Activated CD8-positive, alpha-beta memory T cell treated with anti-CD3 and anti-CD28 coated beads for 48 hours (primary cell): ENCODE results near the gene EIF2D.

Experiments used
- DNase-seq, 3 experiments: peaks; one replicate each; pipeline ENCODE4 v3.0.0-alpha.2; 2020; ENCODE audit warnings: low read depth in 2 of 3, low spot score in 2 of 3

The EIF2D gene

DNA sequence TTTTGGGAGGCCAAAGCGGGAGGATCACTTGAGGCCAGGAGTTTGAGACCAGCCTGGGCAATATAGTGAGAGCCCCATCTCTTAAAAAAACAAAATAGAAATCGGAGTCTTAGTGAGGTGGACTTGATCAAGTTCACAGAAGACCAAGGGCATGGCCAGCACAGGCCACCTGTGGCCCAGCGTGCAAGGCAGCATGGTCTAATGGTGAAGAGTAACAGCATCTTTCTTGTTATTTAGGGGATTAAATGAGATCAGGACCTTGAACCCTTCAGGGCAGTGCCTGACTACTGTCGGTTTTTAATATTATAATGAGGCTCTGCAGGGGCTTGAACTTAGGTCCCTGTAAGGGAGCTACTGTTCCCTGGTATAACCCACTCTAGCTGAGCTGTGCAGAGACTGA is 38.5 kb downstream of the EIF2D start:
- DNase-seq, result no peak

DNA sequence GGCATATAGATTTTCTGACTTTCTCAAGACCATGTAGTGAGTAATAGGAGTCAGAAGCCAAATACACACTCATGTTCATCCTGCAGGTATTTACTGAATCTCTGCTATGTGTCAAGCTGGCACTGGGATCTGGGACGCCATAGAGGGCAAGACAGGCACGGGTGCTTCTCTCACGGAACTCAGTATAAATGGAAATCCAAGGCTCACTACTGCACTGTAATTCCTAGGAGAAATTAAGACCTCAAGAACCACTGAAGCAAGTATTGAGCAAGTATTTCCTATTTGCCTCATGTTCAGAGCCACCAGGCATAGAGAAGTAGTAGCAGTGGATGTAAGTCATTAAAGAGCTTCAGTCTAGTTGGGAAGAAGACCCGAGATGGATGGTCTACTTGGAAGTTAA is 38.9 kb downstream of the EIF2D start:
- no peak for DNase-seq

DNA sequence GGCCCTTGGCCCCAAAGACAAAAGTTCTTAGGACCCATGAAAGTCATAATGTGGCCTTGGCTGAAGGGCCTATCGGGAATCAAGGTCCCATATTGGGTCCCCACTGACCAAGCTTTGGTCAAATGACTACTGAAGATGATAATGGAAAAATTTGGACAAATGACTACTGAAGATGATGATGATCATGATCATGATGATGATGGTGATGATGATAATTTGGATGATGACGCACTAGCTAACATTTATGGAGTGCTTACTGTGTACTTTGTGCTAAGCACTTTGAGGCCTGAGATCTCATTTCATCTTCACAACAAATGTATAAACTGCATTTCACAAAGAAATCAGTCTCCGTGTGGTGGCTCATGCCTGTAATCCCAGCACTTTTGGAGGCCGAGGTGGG is 39.4 kb downstream of the EIF2D start:
- DNase-seq, result no peak

- no peak for DNase-seq
These were observed 41.7 kb downstream of the EIF2D start for GRCh38 chr1:206570529-206570928.

- DNase-seq, result no peak
These were observed 42.7 kb downstream of the EIF2D start for GRCh38 chr1:206569556-206569955.

- DNase-seq, result no peak
These were observed 43.4 kb downstream of the EIF2D start for GRCh38 chr1:206568779-206569352.

DNA sequence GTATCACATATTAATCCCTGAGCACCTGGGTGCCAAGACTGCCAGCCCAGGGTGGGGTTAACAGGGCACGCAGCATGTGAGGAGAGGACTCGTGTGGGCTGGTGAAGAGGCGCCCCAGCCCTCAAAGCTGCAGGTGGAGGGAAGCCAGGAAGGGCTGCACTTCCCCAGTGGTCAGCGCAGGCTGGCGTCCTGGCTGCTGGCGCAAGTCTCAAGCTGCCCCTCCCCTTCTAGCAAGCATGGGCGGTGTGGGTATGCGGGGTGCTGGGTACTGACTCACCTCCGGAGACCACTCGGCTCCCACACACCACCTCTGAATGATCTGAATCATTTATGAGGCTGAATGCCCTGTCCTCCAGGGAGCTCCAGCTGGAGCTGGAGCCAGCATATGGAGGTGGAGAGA is 44.0 kb downstream of the EIF2D start:
- no peak for DNase-seq

- no peak for DNase-seq
These were observed 45.3 kb downstream of the EIF2D start for GRCh38 chr1:206566999-206567398.

DNA sequence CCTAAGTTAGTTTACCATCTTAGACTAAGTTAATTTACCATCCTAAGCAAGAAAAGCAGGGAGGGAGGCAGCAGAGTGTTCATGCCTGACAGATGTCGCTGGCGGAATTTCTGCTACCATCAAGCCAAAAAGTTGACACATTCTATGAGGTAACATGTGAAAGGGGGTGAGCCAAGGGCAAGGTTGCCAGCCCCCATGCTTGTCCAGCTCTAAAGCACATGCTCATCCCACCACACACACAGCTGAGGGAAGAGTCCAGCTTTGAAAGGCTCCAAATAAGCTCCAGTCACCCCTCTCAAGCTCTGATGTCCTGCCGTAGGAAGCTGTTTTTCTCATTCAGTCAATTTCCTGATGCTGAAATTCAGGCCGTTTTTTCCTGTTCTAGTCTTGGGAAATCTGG is 46.3 kb downstream of the EIF2D start:
- DNase-seq, result no peak

GRCh38 chr1:206563367-206564207 is 48.7 kb downstream of the EIF2D start:
- no peak for DNase-seq

DNA sequence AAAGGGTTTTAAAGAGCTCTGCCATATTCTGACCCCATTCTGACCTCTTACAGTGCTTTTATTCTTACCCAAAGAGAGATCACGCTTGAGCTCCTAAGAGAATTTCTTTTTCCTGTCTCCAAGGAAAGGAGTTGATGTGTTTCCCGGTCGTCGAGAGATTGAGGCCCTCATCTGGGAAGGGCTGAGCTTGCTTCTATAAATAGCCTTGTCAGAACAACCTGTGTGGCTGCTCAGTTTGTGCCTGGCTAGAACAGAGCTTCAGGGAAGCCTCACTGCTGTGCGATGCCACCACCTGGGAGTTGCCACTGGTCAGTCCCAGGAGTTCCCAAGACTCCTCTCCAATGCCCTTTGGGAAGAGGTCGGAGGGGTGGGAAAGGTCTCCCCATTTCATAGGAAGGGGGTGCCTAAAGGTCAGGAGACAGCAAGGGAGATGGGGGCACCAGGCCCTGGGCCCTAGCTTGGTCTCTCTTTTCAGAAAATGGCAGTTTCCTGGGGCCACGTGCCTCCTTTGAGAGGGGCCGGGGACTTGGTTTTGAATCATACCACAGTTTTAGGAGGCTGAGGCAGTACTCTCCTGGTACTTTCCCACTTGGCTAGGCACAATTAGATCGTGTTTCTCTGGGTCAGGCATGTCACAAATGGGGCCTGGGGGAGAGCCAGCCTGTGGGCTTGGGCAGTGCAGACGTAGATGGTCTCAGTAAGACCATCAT is 52.1 kb downstream of the EIF2D start:
- DNase-seq, result no peak

GRCh38 chr1:206559672-206559995 is 52.6 kb downstream of the EIF2D start:
- no peak for DNase-seq

DNA sequence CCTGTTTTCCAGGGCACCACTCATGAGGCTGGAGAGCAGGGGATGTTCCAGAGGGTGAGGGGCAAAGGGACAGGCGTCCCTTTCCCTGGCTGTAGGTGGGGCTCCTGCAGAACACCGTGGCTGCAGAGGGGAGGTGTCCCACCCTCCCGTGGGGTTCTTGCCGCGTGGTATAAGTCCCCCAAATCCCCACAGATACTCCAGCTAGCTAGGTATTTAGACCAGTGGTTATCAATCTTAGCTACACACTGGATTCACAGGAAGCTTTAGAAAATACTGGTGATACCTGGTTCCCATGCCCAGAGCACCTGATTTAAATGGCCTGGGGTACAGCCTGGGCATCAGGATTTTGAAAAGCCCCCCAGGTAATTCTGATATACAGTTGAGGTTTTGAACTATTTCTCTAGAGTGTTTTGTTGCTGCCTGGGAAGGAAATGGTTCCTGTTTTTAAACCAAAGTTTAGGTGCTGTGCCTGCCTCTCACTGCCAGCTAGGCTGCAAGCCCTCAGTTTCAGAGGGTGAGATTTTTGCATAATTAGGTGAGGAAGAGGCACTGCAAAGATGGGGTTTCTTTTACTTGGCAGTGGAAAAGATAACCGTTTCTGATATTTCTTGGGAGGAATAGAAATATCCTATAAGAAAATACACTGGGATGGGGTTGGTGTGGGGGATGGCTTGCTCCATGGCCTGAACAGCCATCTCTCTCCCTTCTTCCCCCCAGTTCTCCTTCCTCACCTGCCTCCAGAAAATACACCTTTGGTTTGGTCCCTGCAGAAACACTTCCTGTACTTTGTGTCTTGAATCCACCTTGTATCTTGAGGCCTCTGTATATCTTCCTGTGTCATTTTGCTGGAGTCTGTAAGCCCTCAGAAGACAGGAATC is 53.2 kb downstream of the EIF2D start:
- no peak for DNase-seq

DNA sequence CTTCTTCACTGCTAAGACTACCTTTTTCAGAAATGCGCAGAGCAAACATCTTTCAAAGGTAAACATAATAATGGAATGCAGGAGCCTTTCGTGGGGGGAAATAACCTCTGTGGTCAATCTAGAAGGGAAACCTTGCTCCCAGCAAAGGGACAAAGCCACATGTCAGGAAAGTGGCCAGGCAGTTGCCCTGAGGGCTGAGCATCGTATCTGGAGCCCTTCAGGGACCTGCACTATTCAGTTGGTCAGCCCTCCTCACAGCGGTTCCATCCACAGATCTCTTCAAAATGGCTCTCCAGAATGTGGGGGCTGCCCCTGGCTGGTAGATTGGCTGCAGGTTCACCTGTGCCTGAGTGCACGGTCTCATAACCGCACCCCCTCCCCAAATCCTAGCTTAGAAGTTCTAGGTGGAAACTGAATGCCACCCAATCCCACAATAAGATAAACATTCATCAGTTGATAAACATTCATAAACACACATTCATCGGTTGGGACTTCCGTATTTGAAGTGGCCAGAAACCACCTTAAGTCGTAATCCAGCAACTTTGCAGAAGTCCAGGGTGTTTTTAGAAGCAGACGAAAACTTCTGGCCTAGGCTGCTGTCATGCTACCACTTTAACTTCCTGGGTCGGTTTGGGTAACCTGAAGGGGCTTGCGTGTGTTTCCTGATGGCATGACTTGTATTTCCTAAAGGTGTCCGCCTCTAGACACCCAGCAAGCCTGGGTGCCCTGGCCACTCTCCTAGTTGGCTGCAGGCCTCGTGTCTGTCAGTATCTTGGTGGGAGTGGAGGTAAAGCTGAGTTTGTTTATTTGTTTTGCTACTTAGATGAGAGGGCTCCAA is 54.4 kb downstream of the EIF2D start:
- DNase-seq, result no peak

DNA sequence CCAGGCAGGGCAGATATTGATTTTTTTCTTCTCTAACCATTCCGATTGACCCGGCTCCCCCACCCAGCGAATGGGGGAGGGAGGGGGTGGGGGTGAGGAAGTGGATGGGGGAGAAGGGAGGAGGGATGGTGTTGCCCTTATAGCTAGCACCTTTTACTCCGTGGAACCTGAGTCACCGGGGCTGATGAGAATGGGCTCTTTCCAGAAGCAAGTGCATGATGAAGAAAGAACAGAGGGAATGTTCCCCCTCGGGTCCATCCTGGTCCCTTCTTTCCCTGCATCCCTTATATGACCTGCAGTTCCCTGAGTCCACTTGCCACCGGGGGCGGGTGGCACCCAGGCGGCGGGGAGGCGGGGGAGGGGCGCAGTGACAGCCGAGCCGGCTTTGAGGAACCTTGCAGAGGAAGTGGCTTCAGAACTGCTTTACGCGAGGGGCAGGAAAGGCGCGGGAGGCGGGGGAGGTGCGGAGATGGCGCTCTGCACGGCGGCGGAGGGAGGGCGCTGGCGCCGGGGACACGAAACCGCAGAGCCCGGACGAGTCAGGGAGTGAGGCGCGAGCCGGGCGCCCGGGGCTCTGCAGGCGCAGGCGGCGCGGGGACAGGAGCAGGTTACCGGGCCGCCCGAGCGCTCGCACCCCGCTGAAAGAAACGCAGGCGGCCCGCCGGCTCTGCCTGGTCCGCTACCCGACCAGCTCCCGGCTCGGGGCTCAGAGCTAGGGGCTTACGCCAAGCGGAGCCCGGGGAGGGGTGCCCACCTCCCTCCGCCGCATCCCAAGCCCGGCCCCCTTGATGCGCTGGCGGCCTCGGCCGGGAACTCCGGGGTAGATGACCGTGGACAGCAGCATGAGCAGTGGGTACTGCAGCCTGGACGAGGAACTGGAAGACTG is 55.3 kb downstream of the EIF2D start:
- DNase-seq, result peak in 2 of 3 experiments; percentile 77 to 84

GRCh38 chr1:206556047-206556749 is 56.1 kb downstream of the EIF2D start:
- no peak for DNase-seq

GRCh38 chr1:206555473-206555935 is 56.8 kb downstream of the EIF2D start:
- no peak for DNase-seq

DNA sequence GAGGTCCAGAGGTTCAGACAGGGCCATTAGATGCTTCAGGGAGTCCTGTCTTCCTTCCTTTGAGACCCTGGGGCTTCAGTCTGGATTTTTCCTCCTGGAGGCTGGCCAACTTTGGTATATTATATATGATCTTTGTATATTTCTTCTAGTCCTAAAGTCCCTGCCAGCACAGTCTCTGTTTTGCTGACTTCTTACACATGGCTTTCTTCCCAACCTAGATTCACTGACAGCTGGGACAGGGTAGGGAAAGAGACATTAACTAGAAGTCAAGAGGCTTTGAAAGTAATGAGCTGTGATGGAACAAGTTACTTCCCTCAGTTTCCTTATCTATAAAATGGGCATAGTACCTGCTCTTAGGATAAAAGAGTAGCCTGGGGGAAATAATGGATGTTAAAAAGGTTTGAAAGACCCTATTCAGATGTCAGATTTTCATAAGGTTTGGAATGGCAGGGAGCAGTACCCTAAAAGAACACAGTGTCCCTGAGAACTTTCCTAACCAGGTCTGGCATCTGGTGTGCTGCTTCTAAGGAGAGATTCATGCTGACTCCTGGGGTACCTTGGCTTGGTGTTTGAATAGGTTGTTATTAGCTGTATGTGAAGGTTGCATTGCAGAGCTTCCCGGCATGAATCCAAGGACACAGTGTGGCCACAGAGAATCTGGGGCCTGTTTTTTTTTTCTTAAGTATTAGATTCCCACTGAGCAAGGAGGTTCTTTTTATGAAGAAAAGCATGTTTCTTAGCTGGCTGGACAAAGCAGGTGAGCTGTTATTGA is 57.4 kb downstream of the EIF2D start:
- DNase-seq, result no peak
